Lower leg skin (tissue), 3 donors: ENCODE measurements around the gene TBC1D23.

ENCODE experiments used
- POLR2A ChIP-seq, 2 donors: fragments of 450-650 bp; IDR thresholded peaks; one replicate each; pipeline ENCODE4 v1.6.1; 2016 to 2017; ENCODE audit warnings: antibody characterized with exemption in 2 of 2, mild to moderate bottlenecking in 1 of 2, moderate library complexity in 1 of 2
- TF ChIP-seq, protein P1 (sequence below), 3 donors: fragments of 450-650 bp; IDR thresholded peaks; one replicate each; pipeline ENCODE4 v1.5.1; 2016; ENCODE audit warnings: antibody characterized with exemption in 3 of 3, mild to moderate bottlenecking in 3 of 3, moderate library complexity in 2 of 3

DNA sequence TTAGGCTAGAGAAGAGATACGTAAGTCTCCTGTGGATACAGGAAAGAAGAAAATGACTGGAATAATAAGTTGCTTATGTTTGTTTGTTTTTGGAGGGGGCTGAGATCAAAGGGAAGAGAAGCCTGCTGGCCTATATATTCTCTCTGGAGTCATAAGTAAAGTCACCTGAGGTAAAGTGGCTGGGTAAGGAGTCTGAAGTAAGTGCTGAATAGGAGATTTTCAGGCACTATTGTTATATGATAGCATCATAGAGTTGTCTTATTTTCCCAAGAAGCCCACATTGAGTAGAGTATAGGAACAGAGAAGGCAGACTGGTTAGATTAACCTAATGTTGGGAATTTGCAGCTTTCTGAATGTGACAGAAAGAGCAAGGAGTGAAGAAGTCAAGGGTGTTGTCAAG, 10.7 kb downstream of the TBC1D23 start:
- TF ChIP-seq, protein P1, sequence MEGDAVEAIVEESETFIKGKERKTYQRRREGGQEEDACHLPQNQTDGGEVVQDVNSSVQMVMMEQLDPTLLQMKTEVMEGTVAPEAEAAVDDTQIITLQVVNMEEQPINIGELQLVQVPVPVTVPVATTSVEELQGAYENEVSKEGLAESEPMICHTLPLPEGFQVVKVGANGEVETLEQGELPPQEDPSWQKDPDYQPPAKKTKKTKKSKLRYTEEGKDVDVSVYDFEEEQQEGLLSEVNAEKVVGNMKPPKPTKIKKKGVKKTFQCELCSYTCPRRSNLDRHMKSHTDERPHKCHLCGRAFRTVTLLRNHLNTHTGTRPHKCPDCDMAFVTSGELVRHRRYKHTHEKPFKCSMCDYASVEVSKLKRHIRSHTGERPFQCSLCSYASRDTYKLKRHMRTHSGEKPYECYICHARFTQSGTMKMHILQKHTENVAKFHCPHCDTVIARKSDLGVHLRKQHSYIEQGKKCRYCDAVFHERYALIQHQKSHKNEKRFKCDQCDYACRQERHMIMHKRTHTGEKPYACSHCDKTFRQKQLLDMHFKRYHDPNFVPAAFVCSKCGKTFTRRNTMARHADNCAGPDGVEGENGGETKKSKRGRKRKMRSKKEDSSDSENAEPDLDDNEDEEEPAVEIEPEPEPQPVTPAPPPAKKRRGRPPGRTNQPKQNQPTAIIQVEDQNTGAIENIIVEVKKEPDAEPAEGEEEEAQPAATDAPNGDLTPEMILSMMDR (IDR thresholded peaks at IDR 0.05) = no peak
- no peak for TF ChIP-seq POLR2A (IDR thresholded peaks at IDR 0.05)
